Gastrocnemius medialis (tissue), 4 donors: ENCODE results near the gene PRDM16. TPM values are rescaled to one million over a fixed set of nuclear protein-coding genes. Genes with fewer than 3 reads are reported as not detected.

ENCODE experiments used
- ATAC-seq, 2 donors: fragments of 150-250 bp; one replicate each; pipeline ENCODE4 v1.9.1; 2016
- DNase-seq, 2 donors: peaks; one replicate each; pipeline ENCODE4 v3.0.0-alpha.2; 2019
- H3K27ac ChIP-seq, 4 donors: fragments of 200-600 bp; sonication (generic); 1 replicate in 1 of 4; 2 replicates in 3 of 4; pipeline ENCODE4 v1.5.1; 2016 to 2018; ENCODE audit warnings: mild to moderate bottlenecking in 2 of 4, moderate library complexity in 1 of 4
- H3K27me3 ChIP-seq, 3 donors: fragments of 200-600 bp; sonication (generic) in 2 of 3; 1 replicate in 1 of 3; 2 replicates in 2 of 3; pipeline versions ENCODE4 v1.5.1 to v1.6.0; 2016 to 2019; ENCODE audit warnings: mild to moderate bottlenecking in 1 of 3, moderate library complexity in 1 of 3
- H3K36me3 ChIP-seq, 2 donors: fragments of 200-600 bp; sonication (generic) in 1 of 2; one replicate each; pipeline ENCODE4 v1.5.1; 2017 to 2018
- H3K4me1 ChIP-seq, 2 donors: fragments of 200-600 bp; sonication (generic) in 1 of 2; one replicate each; pipeline ENCODE4 v1.5.1; 2016 to 2017; ENCODE audit warnings: mild to moderate bottlenecking in 2 of 2
- H3K4me3 ChIP-seq, 4 donors: fragments of 200-600 bp; sonication (generic) in 3 of 4; 1 replicate in 1 of 4; 2 replicates in 3 of 4; pipeline ENCODE4 v1.5.1; 2016 to 2019; ENCODE audit warnings: mild to moderate bottlenecking in 2 of 4
- H3K9me3 ChIP-seq, 3 donors: fragments of 200-600 bp; sonication (generic) in 2 of 3; 1 replicate in 1 of 3; 2 replicates in 2 of 3; pipeline ENCODE4 v1.5.1; 2016 to 2019
- POLR2A ChIP-seq, 2 donors: fragments of 450-650 bp; IDR thresholded peaks; one replicate each; pipeline ENCODE4 v1.6.1; 2017; ENCODE audit warnings: antibody characterized with exemption in 2 of 2, mild to moderate bottlenecking in 2 of 2, moderate library complexity in 2 of 2
- in situ Hi-C, 4 donors: fragments of 200-750 bp; cut with MboI; loops; one replicate each; pipeline versions ENCODE4 v1.15.0 to v1.8.0; 2017; ENCODE audit warnings: low sequenced_read_pairs in 4 of 4
- intact Hi-C: fragments of 100-400 bp; cut with DNase I; formaldehyde crosslinking; loops from one replicate; pipeline ENCODE4 v1.15.1; 2023; ENCODE audit warnings: low total_unique reads
- total RNA-seq, 4 donors: library from RNA; depleted of rRNA; stranded (reverse); fragments of >200 nt; gene quantifications; one replicate each; pipeline versions ENCODE4 v1.1.0 to v1.2.3, GENCODE V29; 2016
- TF ChIP-seq, protein P1 (sequence below), 5 experiments: fragments of 450-650 bp in 3 of 5; fragments of 200-600 bp in 2 of 5; sonication (generic) in 2 of 5; IDR thresholded peaks in 4 of 5; conservative IDR thresholded peaks in 1 of 5; 1 replicate in 4 of 5; 2 replicates in 1 of 5; pipeline ENCODE4 v1.5.1; 2016 to 2019; ENCODE audit warnings: antibody characterized with exemption in 5 of 5, mild to moderate bottlenecking in 3 of 5, moderate library complexity in 3 of 5

The PRDM16 gene
- total RNA-seq, 4 donors from 2014 or later: 0.03 to 0.19 (median 0.17) TPM

DNA sequence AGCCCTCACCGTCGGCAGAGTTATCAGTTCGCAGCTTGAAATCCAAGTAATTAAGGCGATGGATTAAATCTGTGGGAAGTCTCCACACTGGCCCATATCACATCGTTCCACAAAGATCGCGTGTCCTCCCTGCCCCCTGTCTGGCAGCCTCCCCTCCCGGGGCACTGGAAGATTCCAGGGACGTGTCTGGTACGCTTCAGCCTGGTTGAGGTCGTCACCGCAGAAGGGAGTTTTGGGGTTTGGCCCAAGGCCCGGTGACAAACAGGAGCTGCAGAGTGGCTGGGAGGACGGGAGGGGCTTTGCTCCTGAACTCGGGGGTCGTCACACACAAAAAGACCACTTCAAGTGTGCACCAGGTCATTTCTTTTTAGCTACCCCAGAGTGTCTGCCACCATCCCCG, 51.1 kb downstream of the PRDM16 start:
- Histone ChIP-seq H3K27ac (no peak overlapping the region), H3K4me3 (no peak overlapping the region), H3K27me3 (no peaks in the 10 kb centered on the region), H3K36me3 (no peaks in the 10 kb centered on the region), H3K4me1 (no peaks in the 10 kb centered on the region), H3K9me3 (no peaks in the 10 kb centered on the region)
- ATAC-seq: no peak
- TF ChIP-seq POLR2A (IDR thresholded peaks at IDR 0.05): no peak
- TF ChIP-seq, protein P1, sequence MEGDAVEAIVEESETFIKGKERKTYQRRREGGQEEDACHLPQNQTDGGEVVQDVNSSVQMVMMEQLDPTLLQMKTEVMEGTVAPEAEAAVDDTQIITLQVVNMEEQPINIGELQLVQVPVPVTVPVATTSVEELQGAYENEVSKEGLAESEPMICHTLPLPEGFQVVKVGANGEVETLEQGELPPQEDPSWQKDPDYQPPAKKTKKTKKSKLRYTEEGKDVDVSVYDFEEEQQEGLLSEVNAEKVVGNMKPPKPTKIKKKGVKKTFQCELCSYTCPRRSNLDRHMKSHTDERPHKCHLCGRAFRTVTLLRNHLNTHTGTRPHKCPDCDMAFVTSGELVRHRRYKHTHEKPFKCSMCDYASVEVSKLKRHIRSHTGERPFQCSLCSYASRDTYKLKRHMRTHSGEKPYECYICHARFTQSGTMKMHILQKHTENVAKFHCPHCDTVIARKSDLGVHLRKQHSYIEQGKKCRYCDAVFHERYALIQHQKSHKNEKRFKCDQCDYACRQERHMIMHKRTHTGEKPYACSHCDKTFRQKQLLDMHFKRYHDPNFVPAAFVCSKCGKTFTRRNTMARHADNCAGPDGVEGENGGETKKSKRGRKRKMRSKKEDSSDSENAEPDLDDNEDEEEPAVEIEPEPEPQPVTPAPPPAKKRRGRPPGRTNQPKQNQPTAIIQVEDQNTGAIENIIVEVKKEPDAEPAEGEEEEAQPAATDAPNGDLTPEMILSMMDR (IDR thresholded peaks at IDR 0.05 in 4 of 5, conservative IDR thresholded peaks at IDR 0.05 in 1 of 5): no peak
- DNase-seq: no peak
- intact Hi-C loops: no loop called here
- in situ Hi-C loops: no loop called here

DNA sequence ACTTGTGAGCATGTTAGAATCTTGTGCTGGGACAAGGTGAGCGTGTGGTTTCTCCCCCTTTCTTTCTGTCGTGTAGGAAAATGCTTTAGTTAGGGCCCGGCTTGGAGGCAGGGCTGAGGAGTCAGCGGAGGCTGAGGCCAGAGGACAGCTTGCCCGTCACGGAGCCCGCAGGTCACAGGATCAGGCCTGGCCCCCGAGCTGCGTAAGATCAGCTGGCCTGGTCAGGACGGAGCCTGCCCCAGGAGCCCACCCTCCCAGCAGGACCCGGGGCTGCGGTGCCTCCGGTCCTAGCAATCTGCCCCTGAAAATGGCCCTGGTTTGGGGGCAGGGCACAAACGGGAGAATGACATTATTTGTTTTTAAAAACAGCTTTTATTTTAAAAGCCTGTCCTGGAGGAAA, 52.0 kb downstream of the PRDM16 start:
- intact Hi-C loops (no loop called here), in situ Hi-C loops (no loop called here)
- H3K9me3 ChIP-seq: no peaks in the 10 kb centered on the region
- H3K4me3 ChIP-seq: no peak overlapping the region
- no peak overlapping the region for H3K27ac ChIP-seq
- no peak for DNase-seq
- H3K36me3 ChIP-seq: no peaks in the 10 kb centered on the region
- no peak for ATAC-seq
- no peaks in the 10 kb centered on the region for H3K27me3 ChIP-seq
- no peaks in the 10 kb centered on the region for H3K4me1 ChIP-seq
- TF ChIP-seq, protein P1 (IDR thresholded peaks at IDR 0.05 in 4 of 5, conservative IDR thresholded peaks at IDR 0.05 in 1 of 5): no peak
- TF ChIP-seq POLR2A (IDR thresholded peaks at IDR 0.05): no peak

DNA sequence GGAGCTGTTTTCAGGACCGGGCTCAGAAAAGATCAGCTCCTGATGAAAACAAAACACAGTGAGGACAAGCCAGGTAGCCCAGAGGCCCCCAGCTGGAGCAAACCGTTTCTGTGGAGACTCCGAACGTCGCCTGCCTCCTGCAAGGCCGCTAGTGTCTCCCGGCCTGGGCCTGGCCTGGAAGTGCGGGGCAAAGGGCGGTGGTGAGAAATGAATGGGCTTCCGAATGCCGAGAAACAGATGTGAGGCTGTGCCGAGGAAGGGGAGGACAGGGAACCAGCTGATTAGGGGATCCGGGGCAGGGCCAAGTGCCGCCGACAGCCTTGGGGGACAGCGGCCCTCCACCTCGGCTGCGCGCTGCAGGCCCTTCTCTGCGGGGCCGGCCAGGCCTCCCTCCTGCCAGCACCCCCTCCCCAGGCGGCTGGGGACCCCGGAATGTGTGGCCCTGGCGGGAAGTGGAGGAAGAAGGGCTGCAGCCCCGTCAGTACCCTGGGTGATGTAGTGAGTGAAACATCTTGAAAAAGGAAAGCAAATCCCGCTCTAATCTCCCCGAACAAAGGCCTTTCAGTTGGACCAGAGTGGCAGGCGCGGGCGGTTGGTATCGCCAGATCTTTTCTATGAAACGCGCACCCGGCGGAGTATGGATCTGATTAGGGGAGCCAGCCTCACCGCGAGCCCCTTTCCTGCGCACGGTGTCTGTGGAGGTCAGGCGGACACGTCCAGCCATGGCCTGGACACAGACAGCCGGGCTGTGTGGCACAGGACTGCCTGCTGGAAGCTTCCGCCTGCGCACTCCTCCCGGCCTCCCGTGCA, 52.6 kb downstream of the PRDM16 start:
- no peak for ATAC-seq
- no peak for DNase-seq

DNA sequence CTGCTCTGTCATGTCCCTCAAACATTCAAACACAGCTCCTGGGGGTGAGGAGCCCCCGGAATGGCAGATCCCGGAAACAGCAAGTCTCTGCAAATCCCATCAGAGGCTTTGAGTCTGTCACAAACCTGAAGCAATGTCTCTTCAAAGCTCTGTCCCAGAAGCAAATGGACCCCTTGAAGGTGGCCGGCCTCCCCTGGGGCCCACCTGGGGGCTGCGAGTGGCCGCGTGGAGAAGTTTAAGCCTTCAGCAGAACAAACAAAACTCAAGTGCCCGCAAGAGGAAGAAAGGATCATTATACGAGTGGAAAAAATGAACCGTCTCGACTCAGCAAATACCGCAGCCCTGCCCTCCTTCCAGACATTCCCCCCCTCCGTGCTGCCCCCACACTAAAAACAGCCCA, 53.3 kb downstream of the PRDM16 start:
- ATAC-seq (no peak), DNase-seq (no peak)
- Histone ChIP-seq H3K4me1 (peaks cover 8 to 13% of the 10 kb centered on the region in 2 donors), H3K9me3 (no peaks in the 10 kb centered on the region), H3K36me3 (no peaks in the 10 kb centered on the region), H3K27me3 (no peaks in the 10 kb centered on the region), H3K4me3 (no peak overlapping the region), H3K27ac (no peak overlapping the region)
- intact Hi-C loops: no loop called here
- in situ Hi-C loops: no loop called here
- TF ChIP-seq, protein P1 (IDR thresholded peaks at IDR 0.05 in 4 of 5, conservative IDR thresholded peaks at IDR 0.05 in 1 of 5): no peak
- TF ChIP-seq POLR2A (IDR thresholded peaks at IDR 0.05): no peak

More for the DNA sequence above, 52.6 kb downstream of the PRDM16 start:
- in situ Hi-C loops (no loop called here), intact Hi-C loops (no loop called here)
- peaks cover under 1 to 6% of the 10 kb centered on the region in 2 donors for H3K4me1 ChIP-seq
- H3K27ac ChIP-seq: no peak overlapping the region
- H3K4me3 ChIP-seq: no peak overlapping the region
- no peaks in the 10 kb centered on the region for H3K27me3 ChIP-seq
- no peaks in the 10 kb centered on the region for H3K9me3 ChIP-seq
- TF ChIP-seq, protein P1 (IDR thresholded peaks at IDR 0.05 in 4 of 5, conservative IDR thresholded peaks at IDR 0.05 in 1 of 5): no peak
- no peak for TF ChIP-seq POLR2A (IDR thresholded peaks at IDR 0.05)
- H3K36me3 ChIP-seq: no peaks in the 10 kb centered on the region
